NCI-H526 (cell line): ENCODE results near the gene AP2A1.

Experiments used
- DNase-seq, 2 experiments: peaks; one replicate each; lab custom pipeline; 2025; lab: John Stamatoyannopoulos, UW

AP2A1 gene

DNA sequence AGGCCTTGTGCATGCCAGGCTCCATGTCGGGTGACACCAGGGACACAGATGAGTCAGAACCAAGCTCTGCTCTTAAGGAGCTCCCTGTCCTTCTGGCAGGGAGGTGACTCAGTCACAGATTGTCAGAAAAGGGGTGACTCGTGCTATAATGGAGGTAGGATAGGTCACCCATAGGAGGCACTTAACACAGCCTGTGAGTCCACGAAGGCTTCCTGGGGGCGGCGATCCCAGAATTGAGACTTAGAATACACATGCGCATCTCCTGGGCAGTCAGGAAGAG, 26.7 kb downstream of the AP2A1 start:
- no peak for DNase-seq

- no peak for DNase-seq
Measured at GRCh38 chr19:49795615-49796014, 28.8 kb downstream of the AP2A1 start.

GRCh38 chr19:49798574-49798973, 31.8 kb downstream of the AP2A1 start:
- DNase-seq = no peak

GRCh38 chr19:49799271-49799797, 32.5 kb downstream of the AP2A1 start:
- no peak for DNase-seq

- DNase-seq = peak in 1 of 2 experiments; percentile 20
Measured at GRCh38 chr19:49799798-49800376, 33.1 kb downstream of the AP2A1 start.

GRCh38 chr19:49800771-49801170, 34.0 kb downstream of the AP2A1 start:
- DNase-seq = no peak

DNA sequence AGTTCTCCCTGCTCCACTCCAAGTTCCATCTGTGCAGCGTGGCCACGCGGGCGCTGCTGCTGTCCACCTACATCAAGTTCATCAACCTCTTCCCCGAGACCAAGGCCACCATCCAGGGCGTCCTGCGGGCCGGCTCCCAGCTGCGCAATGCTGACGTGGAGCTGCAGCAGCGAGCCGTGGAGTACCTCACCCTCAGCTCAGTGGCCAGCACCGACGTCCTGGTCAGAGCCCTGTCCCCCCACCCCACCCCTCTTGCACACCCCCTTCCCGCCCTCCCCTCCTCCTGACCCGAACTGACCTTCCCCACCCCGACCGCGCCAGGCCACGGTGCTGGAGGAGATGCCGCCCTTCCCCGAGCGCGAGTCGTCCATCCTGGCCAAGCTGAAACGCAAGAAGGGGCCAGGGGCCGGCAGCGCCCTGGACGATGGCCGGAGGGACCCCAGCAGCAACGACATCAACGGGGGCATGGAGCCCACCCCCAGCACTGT, 34.6 kb downstream of the AP2A1 start:
- DNase-seq = no peak

DNA sequence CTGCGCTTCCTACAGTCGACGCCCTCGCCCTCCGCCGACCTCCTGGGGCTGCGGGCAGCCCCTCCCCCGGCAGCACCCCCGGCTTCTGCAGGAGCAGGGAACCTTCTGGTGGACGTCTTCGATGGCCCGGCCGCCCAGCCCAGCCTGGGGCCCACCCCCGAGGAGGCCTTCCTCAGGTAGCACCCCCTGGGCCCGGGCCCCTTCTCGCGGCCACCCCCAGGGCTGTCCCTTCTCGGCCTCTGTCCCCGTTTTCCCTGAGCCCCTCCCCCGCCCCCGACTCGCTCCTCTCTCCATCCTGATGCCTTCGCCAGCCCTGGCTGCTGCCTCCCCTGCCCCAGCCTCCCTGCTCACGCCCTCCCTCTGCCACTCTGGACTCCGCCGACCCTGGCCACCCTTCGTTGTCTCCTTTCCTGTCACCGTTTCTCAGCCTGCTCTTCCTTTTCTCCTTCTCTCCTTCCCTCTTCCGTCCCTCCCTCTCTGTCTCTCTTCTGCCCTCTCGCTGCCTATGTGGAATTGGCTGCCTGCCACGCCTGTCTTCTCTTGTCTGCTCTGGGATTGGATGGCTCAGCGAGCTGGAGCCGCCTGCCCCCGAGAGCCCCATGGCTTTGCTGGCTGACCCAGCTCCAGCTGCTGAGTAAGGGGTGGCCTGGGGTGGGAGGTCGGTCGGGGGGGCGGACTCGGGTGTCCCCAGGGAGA, 35.3 kb downstream of the AP2A1 start:
- peak in 1 of 2 experiments; percentile 74 for DNase-seq

DNA sequence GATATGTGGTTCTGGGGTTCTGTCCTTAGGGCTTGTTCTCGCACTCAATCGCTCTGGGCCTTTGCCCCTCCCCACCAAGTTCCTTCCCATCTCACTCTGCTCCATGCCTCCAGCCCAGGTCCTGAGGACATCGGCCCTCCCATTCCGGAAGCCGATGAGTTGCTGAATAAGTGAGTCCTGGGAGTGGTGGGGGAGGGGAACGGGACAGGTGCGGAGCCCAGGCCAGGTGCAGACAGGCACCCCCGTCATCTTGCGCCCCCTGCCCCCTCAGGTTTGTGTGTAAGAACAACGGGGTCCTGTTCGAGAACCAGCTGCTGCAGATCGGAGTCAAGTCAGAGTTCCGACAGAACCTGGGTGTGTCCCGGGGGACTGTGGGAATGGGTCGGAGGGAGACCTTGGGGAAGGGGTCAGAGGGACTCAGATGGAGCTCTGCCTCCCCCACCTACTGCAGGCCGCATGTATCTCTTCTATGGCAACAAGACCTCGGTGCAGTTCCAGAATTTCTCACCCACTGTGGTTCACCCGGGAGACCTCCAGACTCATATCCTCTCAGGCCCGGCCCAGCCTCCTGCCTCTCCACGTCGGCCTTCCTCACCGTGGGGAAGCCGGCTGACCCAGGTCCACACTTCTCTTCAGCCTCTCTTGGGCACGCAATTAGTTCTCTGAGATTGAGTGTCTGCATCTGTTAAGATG, 36.2 kb downstream of the AP2A1 start:
- no peak for DNase-seq

DNA sequence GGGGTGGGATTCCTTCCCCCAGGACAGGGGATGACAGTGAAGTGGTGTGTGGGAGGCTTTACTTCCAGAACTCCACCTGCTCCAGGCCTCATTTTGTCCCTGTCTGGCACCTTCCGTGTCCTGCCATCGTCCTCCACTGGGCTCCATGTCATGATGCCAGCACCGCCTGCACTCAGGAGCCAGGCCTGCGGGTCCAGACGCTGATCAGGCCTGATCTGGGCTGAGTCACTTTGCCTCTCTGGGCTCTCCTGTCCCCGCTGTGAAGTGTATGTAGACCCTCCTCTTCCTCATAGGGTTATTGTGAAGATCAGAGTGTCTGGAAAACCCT, 36.7 kb downstream of the AP2A1 start:
- DNase-seq = no peak

DNA sequence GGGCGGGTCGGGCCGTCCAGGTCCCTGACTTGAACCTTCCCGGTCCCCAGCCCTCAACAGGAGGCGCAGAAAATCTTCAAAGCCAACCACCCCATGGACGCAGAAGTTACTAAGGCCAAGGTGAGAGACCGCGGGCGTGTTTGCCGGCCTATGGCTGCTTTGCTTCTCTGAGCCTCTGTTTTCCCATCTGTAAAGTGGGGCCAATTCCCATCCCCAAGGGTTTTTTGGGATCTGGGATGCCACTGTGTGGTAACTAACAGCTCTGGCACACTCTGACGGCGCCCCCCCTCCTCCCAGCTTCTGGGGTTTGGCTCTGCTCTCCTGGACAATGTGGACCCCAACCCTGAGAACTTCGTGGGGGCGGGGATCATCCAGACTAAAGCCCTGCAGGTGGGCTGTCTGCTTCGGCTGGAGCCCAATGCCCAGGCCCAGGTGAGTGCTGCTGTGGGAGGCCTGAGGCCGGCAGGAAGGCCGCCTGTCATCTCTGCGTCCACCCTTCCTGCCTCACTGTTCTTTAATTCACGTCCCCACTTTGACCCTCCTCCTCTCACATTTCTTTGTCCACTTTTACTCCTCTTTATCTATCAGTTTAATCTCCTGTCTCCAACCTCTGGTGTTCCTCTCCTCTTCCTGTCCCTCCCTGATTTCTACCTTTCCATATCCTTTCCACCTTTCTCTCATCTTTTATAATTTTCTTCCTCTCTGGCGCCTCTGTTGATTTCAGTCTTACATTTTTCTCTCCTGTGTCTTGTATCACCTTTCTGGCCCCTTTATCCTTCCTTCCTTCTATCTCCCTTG, 39.2 kb downstream of the AP2A1 start:
- no peak for DNase-seq

DNA sequence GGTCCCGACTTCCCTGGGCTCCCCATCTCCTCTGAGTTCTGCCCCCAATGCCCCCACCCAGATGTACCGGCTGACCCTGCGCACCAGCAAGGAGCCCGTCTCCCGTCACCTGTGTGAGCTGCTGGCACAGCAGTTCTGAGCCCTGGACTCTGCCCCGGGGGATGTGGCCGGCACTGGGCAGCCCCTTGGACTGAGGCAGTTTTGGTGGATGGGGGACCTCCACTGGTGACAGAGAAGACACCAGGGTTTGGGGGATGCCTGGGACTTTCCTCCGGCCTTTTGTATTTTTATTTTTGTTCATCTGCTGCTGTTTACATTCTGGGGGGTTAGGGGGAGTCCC, 39.8 kb downstream of the AP2A1 start:
- DNase-seq = no peak

DNA sequence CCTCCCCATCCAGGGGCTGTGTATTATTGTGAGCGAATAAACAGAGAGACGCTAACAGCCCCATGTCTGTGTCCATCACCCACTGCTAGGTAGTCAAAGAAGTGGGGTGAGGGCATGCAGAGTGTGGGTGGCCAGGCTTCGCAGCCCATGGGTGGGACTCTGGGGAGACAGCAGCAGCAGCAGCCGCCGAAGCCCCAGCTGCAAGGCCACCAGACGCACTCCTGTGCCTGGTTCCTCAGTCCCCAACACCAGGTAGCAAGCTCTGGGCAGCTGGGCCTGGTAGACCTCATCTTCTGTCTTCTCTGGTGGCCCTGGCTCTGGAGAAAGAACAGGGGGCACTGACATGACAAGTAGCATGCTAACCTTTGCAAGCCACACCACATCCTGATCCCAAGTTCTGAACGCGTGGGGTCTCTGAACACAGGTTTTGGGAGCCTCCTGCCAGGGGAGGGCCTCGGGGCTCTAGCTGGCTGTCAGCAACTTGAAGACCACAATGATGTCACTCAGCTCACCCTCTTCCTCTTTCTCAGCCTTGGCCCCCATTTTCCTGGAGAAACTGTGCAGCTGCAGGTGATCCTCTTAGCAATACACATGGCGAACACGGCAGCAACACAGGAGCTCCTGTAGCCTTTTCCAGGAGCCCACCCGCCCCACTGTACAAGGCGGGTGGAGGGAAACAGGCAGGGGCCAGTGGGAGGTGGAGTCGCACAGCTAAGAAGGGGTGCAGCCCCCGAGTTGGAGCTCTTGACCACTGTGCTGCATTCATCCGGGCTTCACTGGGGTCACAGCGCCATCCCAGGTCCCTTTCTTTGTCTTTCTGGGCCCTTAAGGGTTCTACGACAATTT, 40.5 kb downstream of the AP2A1 start:
- no peak for DNase-seq

- no peak for DNase-seq
Measured at GRCh38 chr19:49807904-49808675, 41.3 kb downstream of the AP2A1 start.

DNA sequence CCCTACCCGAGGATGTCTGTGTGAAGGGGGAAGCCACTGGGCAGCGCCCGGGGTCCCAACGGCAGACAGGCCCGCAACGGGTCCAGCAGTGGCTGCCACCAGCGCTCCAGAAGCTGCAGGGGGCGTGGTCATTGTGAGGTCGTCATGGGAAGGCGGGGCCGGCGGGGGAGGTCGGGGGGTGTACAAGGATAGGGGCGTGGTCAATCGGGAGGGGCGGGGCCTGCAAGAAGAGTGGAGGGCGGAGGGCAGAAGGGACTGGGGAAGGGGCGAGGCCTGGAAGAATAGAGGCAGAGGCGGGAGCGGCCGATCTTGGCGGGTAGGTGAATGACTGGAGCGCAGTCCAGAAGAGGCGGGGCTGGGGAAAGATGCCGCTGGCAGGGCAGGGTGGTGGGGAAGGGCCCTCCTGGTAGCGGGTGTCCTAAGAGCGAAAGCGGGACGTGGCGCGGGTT, 41.9 kb downstream of the AP2A1 start:
- peak; percentile 79 to 94 for DNase-seq

DNA sequence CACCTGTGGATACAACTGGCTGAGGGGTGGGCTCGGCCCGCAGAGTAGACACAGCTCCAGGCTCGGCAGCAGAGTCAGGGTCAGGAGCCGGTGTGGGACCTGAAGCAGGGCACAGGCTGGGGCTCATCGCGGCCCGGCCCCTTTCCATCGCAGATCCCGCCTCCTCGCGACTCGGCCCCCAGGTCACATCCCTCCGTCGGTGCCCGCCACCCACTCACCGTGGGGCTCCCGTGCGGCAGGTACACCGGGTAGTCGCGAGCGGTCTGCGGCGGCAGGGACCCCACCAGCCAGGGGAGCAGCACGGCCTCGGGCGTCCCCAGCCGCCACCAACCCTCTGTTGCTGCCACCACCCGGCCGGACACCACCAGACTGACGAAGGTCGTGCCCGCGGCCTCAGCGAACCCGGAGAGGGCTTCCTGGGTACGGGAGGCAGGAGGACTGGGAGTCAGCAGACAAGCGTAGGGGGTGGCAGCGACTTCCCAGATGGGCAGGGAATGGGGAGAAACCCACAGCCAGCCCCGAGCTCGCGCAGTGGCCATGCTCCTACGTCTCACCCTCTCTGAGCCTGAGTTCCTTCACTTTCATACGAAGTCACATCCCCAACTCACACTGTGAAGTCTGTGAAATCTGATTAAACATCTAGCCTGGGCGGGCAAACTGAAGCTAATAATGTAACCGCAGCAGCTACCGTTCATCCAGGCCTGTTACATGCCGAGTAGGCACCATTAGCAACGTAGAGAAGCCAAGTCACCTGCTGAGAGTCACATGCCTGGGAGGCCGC, 42.5 kb downstream of the AP2A1 start:
- peak in 1 of 2 experiments; percentile 56 for DNase-seq

DNA sequence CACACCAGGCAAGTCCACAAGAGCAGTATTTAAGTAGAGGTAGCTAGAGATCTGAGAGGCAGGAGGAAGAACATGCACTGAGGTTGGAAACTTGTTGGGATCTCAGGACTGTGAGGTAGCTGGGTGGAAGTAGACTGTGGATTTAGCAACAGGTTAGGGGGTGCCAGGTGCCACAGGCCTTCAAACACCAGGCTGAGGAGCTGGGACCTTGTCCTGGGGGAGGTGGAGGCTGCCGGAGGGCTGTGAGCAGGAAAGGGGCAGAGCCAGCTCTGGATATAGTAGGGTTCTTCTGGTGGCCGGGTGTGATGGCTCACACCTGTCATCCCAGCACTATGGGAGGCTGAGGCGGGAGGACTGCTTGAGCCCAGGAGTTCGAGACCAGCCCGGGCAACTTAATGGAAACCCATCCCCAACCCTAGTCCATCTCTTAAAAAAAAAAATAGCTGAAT, 43.2 kb downstream of the AP2A1 start:
- DNase-seq = no peak

GRCh38 chr19:49811328-49811727, 44.5 kb downstream of the AP2A1 start:
- no peak for DNase-seq

- DNase-seq = no peak
Measured at GRCh38 chr19:49812452-49812996, 45.7 kb downstream of the AP2A1 start.
